Cerebellar nuclear complex (tissue), 1 donor: ENCODE results near the gene ZFP91.

Experiments
- DNase-seq, 2 experiments: peaks; one replicate each; lab custom pipeline; 2025; lab: John Stamatoyannopoulos, UW

ZFP91 gene

DNA sequence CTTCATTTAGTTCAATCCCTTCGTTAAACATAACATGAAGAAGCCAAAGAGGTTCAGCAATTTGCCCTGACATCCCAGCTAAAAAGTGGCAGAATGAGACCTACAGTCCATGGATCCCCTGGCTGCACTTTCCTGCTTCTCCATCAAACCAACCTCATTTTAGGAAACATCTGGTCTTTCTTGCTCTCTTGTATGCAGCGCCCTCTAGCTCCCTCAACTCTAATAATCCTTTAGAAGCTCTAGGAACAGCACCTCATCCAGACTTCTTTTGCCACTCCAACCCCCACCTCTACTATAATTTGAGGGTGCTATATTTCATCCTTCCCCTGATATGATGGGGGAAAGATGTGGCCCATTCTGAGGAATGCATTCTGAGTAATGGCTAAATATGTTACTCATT lies 51.0 kb downstream of the ZFP91 start:
- DNase-seq = no peak

DNA sequence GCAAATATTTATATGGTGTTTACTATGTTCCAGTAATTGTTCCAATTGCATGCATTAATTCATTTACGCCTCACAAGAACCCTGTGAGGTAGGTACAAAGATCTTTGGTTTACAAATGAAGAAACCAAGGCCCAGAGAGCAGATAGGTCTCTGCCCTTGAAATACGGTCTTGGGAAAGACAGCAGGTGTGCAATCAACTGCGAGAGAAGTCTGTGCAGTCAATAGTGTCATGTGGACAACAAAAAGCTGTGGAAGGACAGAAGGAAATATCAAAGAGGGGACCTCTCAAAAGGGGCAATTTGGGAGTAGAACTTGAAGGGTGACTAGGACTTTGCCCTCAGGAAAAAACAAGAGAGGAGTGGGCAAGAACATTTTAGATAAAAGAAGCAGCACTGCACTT lies 52.5 kb downstream of the ZFP91 start:
- DNase-seq = no peak

DNA sequence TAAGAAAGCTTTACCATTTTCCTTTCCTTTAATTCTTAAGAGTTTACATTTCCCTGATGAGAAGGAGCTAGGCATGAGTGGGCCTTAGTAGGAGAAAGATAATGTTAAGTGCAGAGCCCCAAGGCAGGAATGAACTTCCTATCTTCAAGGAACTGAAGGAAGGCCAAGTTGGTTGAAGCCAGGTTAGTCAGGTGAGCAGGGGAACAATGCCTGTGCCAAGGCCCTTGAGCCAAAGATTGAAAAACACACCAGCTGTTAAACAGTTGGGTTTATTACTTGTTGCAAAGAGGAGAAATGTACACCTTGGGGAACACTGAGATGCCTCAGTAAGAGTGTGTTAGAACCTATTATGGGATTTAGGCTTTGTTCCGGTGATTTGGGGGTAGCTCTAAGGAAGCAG lies 53.6 kb downstream of the ZFP91 start:
- no peak for DNase-seq

DNA sequence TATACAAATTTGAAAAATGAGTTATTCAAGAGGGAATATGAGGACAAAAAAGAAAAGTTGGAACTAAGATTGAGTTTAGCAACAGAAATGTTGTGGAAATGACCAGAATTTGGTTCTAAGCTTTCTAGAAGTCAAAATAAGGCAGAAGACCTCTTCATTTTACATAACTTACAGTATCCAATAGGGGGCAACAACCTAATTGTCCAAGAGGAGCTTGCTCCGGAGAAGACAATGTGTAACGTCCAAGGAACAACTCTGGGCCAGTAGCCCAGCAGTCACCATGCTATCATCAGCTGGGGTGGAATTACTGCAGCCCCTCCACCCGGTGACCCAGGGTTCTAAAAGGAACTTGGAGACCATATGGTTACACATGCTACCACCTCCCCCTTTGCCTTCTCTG lies 57.7 kb downstream of the ZFP91 start:
- DNase-seq = no peak

DNA sequence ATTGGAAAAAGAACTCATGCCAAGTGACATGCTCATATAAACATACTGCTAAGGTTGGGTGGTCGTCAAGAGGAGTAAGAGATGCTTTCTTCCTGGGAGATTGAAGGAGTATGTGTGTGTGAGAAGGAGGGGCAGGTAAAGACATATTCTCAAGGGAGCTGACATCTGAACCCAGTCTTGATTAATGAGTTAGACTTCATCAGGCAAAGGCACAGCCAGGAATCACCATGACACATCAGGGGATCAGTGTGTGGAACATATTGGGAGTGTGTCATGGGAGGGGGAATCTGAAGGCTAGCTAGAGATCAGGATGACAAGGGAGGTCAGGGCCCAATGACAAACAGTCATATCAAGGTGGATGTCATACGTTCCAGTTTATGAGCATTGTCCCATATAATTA lies 58.5 kb downstream of the ZFP91 start:
- no peak for DNase-seq

DNA sequence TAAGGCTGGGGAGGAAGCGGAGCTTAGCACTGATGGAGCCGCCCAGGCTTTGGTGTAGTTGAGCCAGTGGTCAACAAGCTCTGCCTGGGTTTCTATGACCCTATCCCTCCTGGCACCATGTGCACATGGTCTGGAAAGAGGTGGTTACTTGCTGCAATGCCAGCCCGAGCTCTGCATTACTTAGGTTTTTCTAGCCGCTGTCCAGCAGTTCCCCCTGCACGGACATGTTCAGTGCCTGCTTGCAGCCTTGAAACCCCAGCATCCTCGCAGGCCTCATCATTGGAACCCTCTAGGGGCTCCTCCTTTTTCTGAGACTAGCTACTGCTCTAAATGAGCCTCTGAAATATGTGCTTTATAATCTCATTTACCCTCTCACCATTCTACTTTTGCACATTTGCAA lies 60.2 kb downstream of the ZFP91 start:
- no peak for DNase-seq

DNA sequence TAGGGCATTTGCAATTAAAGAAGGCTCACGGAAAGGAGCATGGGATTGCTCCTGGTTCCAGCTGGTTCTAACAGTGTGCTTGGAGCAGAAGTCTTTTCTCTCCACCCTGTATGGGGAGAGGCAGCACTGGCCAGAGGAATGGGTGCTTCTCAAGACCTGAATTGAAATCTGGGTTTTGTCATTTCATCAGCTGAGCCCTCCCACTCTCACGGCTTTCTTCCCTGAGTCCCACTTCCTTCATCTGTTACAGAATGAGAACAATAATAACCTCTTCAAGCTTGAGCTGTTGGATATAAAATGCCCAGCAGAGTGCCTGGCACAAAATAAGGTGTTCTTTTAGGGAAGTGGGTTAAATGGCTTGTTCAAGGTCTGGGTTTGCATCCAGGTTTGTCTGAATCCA lies 60.8 kb downstream of the ZFP91 start:
- DNase-seq = no peak

DNA sequence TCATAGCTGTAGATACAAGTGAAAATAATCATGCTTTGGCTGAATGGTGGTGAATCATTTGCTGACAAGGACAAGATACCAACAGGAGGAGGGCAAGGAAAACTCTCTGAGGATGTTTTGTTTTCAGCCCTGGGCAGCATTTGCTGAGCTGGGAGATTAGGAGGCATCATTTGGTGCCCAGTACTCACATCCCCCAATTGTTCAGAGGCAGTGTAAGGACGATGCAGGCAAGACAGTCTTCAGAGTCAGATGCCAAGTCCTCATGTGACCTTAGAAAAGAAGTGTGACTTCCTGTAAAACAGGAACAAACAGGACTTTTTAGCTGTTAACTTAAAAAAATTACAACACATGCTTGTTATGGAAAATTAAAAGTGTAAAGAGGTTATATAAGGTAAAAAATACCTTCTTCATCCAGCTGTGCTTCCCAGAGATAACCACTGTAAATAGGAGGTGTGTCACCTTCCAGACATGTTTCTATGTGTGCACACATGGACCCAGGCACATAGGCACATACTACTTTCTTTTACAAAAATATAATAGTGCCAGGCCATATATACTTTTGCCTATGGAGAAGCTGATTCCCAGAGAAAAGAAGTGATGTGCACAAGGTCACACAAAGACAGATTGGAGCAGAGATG lies 61.6 kb downstream of the ZFP91 start:
- DNase-seq = no peak

DNA sequence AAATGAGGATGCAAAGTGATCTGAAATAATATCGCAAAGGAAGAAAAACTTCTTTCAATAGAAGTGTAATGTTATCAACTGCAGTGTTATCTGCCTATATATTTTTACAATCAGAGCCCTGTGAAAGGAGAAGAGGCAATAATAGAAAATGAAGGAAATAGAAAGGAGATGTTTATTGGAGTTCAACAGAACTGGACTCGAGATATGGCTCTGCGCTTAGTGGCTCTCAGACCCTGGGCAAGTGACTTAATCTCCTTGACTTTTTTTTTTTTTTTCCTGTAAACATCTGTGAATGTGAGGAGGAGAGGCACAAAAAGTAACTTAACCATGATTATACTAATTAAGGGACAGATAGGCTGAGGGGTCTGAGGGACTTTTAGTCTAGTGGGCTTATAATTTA lies 62.5 kb downstream of the ZFP91 start:
- no peak for DNase-seq

DNA sequence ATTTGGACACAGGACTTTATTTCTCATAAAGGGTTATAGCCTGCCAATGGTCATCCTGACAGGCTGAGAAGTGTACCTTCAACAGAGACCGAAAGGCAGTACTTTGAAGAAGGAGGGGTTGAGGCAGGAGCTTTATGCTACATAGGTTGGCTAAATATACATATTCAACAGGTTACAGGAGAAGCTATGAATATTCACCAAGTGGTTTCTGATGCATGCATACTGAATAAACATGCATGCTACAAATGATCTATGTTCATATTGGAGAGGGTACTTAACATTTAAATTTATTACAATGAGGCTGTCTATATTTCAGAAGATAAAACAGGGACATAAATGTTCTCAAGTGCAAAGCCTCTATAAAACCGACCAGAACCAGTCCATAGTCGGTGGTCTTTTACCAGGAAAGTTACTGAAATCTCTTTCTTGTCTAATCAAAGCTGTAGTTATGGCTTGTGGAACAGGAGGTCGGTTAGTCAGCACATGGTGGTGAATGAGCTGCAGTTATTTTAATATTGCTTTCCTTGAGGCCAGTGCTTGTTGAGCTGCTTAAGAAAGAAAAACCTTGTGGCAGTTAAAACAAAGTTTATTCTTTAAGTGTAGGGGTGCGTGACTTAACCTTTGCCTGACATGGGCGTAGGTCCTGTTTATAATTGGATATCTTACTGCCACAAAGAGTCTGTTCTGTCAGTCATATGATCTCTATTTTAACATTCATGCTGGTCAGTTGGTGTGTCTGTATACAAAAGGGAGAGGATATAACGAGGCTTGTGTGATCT lies 63.1 kb downstream of the ZFP91 start:
- DNase-seq = no peak

DNA sequence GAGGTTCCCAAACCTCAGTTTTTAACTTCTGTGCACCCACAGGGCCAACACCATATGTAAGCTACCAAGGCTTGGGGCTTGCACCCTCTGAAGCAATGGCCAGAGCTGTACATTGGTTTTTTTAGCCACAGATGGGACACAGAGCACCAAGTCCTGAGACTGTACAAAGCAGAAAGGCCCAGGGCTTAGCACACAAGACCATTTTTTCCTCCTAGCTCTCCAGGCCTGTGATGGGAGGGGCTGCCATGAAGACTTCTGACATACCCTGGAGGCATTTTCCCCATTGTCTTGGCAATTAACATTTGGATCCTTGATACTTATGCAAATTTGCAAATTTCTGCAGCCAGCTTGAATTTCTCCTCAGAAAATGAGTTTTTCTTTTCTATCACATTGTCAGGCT lies 67.0 kb downstream of the ZFP91 start:
- DNase-seq = no peak

DNA sequence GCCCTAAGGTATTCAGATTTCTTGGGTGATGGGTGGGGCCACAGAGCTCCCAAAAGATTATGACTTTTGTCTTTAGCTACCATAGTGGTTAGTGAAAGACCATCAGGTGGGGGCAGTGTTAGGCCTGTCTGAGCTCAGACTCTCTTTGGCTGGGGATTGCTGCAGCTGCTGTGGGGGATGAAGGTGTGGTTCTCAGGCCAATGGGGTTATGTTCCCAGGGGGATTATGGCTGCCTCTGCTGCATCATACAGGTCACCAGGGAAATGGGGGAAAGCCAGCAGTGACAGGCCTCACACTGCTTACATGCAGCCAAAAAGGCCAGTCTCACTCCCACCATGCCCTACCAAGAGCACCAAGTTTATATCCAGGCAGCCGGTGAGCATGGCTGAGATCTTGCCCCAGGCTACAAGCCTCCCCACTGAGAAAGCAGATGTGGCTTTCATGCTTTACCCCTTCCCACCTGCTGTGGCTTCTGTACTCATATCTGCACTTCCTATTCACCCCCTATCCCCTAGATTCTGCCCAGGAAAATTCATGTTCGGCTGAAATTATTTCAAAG lies 68.4 kb downstream of the ZFP91 start:
- DNase-seq = no peak

DNA sequence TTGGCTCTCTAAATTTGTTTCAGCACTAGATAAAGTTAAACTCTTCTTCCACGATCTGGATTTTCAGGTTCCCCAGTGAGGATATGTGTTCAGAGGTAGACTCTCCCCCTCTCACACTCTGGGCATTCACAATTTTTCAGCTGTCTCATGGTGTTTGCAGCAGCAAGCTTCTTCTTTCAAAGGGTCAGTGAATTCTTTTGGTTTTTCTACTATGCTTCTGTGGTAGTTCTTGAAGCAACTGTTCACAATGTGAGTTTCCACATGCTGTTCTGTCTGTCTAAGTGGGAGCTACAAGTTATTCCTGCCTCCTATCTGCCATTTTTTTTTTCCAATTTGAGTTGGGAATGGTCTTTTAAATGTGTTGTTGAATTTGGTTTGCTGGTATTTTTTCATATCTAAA lies 69.0 kb downstream of the ZFP91 start:
- DNase-seq = no peak

DNA sequence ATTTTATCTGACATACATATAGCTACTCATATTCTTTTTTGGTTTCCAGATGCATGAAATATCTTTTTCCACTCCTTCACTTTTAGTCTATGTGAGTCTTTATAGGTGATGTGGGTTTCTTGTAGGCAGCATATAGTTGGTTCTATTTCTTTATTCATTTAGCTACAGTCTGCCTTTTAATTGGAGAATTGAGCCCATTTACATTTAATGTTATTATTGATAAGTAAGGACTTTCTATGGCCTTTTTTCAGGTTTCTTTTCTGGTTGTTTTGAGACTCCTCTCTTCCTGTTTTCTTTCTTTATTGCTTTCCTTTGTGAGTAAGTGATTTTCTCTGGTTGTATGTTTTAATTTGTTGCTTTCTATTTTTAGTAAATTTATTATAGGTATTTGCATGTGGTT lies 70.8 kb downstream of the ZFP91 start:
- DNase-seq = no peak

DNA sequence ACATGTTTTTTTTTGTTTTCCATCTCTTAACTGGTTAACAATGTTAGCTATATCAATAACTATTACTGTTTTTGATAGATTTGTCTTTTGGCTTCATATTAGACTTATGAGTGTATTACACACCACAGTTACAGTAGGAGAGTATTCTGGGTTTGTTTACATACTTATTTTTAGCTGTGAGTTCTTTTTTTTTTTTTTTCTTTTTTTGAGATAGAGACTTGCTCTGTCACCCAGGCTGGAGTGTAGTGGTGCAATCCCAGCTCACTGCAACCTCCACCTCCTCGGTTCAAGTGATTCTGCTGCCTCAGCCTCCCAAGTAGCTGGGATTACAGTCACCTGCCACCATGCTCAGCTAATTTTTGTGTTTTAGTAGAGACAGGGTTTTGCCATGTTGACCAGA lies 71.6 kb downstream of the ZFP91 start:
- DNase-seq = no peak

DNA sequence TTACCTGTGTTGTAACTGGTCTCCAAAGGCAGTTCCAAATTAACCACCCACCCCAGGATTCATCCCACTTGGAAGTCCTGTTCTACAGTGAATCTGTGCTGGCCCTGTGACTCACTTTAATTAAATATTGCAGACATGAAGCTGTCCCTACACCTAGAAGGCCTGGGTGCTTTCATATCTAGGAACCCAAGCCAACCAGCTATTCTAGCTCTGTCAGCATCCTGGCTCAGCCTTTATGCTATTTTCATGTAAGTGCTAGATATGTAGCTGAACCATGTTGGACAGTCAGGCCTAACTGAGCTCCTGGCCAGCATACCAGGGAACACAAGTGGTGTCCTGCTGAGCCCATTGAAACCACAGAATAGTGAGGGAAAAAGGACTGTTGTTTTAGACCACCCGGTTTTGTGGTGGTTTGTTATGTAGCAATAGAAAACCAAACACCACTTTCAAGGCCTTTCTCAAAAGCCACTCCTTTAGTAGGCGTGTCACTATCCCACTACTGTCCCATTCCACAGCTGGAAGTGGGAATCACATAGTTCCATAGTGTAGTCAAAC lies 73.9 kb downstream of the ZFP91 start:
- no peak for DNase-seq

DNA sequence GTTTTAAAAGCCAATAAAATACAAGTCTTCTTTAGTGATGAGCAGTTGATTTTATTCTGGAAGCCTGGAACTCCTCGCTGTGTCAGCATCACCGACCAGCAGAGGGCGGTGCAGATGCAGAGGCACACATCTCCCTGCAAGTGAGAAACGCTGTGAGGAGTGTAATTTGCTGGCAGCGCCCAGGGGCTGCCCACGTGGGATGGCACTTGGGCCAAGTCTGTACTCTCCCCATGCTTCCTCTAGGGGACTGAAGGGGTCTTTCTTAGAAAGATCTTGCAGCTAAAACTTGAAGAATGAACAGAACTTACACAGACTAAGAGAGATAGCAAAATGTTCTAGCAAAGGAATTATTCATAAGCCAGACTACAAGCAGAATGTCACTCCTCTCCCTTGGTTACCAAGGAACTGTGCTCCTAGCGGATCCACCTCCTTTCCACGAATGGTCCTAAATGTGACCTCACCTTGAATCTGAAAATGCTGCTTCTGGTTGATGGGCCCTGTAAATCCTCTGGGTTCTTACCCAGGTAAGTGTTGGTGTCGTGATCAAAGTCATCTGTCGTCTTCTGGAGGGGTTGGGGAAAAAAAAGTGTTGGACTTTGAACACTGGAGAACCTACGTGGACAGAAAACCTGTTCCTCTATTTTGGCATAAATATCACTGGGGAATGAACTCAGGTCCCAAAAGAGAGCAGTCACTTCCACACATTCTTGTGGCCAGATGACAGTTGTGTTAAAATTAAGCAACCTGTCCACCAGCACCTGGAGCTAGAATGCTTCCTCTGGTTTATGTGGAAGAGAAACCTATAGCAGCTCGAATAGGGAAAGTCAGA lies 75.4 kb downstream of the ZFP91 start:
- DNase-seq = peak in 1 of 2 experiments; percentile 2

DNA sequence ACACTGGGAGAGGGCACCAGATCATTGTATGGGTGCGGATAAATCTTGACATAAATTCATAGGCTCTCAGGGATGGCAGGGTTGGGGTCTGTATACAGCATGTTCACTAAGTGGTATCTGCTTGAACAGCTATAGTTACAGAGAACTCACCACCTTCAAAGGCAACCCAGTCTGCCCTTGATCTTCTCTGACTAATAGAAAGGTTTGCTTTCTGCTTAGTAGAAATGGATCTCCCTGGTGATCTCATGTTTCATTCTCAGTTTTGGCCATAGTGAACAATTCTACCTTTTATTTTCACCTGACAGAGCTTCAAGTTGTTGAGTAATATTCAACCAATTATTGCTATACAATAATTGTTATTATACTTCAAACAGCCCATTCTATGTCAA lies 76.0 kb downstream of the ZFP91 start:
- no peak for DNase-seq

DNA sequence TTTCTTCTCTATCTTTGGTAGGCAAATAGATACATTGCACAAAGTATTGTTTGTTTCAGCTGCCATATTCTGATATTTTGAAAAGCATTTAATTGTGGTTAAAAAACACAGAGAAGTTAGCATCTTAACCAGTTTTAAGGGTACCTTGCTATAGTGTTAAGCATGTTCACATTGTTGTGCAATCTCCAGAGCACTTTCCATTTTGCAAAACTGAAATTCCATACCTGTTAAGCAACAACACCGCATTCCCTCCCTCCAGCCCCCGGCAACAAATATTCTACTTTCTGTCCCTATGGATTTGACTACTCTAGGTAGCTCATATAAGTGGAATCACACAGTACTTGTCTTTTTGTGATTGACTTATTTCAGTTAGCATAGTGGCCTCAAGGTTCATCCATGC lies 77.5 kb downstream of the ZFP91 start:
- DNase-seq = no peak

DNA sequence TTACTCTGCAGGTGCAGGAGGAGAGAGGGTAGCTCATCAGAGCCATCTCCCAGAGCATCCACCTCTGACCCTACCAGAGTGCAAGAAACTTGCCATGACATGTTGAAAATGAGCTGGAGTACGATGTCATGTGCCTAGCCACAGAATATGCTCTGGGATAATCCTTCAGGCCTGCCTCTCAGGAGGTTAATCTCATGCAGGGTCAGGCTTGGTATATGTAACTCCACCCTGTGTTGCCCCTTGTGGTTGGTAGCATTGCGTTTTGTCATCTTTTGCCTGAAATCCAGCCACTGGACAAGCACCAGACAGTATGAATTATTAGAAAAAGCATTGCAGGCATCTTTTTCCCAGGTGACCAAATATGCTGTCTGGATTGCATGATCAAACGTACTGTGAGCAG lies 79.8 kb downstream of the ZFP91 start:
- no peak for DNase-seq

DNA sequence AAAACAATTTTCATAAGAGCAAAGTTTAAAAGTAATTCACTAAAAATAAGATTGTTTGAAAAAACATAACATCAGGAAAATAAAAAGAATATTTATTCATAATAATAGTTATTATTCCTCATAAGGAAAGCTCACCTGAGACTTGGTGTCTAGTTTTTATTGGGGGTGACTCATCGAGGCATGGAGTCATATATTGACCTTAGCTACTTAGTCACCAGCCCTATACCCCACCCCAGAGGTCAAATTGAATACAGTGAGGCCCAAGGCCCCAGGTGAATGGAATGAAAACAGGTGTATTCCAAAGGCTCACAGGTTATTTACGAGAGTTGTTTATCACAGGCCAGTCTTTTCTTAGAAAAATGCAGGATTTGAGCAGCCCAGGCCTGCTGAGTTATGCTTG lies 80.5 kb downstream of the ZFP91 start:
- no peak for DNase-seq

DNA sequence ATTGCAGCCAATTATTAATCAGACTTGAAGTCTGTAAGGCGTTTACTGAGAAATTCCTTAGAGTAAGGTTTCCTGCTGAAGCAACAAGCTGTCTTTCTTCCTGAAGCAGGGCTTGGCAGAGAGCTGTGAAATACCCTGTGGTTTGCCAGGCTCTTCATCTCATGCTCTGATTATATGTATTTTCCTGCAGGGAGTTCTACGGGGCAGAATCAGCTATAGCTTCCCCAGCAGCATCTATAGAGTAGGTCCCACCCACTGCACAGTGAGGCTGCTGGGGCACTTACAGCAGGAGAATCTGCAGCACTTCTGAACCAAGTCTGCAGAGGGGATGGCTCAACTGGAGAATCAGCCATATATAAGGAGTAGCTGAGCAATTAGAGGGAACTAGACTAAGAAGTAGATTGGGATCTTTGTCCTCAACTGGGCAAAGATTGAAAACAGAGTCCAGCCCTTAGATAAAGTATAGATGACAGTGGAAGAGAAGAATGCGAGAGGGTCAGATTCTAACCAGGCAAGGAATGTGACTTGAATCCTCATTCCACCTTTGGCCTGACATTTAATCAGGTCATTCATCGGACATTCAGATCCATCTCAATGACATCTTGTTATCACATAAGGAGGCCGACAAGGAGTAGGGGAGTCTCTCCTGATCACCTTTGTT lies 81.2 kb downstream of the ZFP91 start:
- DNase-seq = no peak
